ENCODE data around the gene DNMT1. TPM values are rescaled to one million over a fixed set of nuclear protein-coding genes. Genes with fewer than 3 reads are reported as not detected.

The DNMT1 gene
- total RNA-seq, 2 donors from 2014 or later = 163 to 189 TPM

DNA sequence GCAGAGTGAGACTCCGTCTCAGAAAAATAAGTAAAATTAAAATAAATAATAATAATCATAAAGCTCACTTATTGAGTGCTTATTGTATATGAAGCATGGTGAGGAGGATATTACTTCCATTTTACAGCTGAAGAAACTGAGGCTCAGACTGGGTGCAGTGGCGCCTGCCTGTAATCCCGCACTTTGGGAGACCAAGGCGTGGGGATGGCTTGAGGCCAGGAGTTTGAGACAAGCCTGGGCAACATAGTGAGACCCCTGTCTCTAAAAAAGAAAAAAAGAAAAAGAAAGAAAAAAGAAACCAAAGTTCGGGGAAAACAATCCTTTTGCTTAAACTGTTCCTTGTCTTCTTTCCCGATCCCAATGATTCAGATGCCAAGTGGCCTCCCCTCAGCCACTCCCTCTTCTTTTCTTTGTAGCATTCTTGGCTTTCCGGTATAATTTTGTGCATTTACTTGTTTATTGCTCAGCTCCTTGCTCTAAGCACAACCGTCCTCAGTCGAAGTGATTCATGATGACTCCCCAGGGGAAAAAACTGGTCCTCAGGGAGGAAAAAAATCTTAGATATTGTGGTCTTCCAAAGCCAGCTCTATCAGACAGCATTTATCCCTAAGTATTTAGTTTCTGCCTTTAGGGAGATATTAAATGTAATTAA is 74.1 kb downstream of the DNMT1 start:
- no peak overlapping the region for H3K4me3 Mint-ChIP-seq
- H3K36me3 Mint-ChIP-seq (ENCODE audit: low read depth) = peaks cover 21% of the 10 kb centered on the region
- Histone ChIP-seq H3K27ac (ENCODE audit: low read depth, low read length) (no peak overlapping the region), H3K4me3 (ENCODE audit: low read length) (no peak overlapping the region), H3K36me3 (ENCODE audit: control insufficient read depth, insufficient read depth, low read length) (peaks cover 26% of the 10 kb centered on the region), H3K27me3 (ENCODE audit: control insufficient read depth, insufficient read depth, low read length, poor library complexity, severe bottlenecking) (no peaks in the 10 kb centered on the region), H3K4me1 (ENCODE audit: control insufficient read depth, insufficient read depth, low read length) (no peaks in the 10 kb centered on the region), H3K9me3 (ENCODE audit: control insufficient read depth, low read length) (no peaks in the 10 kb centered on the region), H3K9ac (ENCODE audit: extremely low read depth, low read length, poor library complexity, severe bottlenecking) (no peak overlapping the region)
- TF ChIP-seq, protein P1, sequence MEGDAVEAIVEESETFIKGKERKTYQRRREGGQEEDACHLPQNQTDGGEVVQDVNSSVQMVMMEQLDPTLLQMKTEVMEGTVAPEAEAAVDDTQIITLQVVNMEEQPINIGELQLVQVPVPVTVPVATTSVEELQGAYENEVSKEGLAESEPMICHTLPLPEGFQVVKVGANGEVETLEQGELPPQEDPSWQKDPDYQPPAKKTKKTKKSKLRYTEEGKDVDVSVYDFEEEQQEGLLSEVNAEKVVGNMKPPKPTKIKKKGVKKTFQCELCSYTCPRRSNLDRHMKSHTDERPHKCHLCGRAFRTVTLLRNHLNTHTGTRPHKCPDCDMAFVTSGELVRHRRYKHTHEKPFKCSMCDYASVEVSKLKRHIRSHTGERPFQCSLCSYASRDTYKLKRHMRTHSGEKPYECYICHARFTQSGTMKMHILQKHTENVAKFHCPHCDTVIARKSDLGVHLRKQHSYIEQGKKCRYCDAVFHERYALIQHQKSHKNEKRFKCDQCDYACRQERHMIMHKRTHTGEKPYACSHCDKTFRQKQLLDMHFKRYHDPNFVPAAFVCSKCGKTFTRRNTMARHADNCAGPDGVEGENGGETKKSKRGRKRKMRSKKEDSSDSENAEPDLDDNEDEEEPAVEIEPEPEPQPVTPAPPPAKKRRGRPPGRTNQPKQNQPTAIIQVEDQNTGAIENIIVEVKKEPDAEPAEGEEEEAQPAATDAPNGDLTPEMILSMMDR (conservative IDR thresholded peaks at IDR 0.05) = no peak
- no peaks in the 10 kb centered on the region for H3K4me1 Mint-ChIP-seq
- no peak overlapping the region for H3K27ac Mint-ChIP-seq
- no peak for DNase-seq
- 86 to 94% methylated on average over 6 to 8 of the region's 9 CpGs for WGBS, 2 experiments (ENCODE audit: insufficient coverage in 1 of 2, insufficient read length in 1 of 2)
- H3K9me3 Mint-ChIP-seq = peaks cover 4% of the 10 kb centered on the region
- no peaks in the 10 kb centered on the region for H3K27me3 Mint-ChIP-seq (ENCODE audit: insufficient read depth)

DNA sequence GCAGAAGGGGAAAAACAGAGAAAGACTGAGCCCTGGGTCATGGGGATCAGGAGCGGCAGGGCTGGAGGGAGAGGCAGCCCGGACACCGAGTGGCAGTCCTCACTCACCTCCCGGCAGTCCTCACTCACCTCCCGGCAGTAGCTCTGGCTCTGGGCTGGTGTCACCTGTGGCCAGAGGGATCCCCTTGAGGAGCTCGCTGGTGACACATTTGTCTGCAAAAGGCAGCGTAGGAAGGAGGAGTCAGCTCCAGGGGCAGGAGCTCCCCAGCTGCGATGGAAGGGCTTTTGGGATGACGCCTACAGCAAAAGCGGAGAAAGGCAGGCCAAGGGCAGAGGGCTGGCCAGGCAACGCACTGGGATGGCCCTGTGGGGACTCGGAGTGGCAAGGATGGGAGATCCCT is 75.8 kb downstream of the DNMT1 start:
- Histone ChIP-seq H3K4me1 (ENCODE audit: control insufficient read depth, insufficient read depth, low read length) (no peaks in the 10 kb centered on the region), H3K9me3 (ENCODE audit: control insufficient read depth, low read length) (no peaks in the 10 kb centered on the region), H3K9ac (ENCODE audit: extremely low read depth, low read length, poor library complexity, severe bottlenecking) (peak overlapping the region; percentile 93), H3K27ac (ENCODE audit: low read depth, low read length) (no peak overlapping the region), H3K27me3 (ENCODE audit: control insufficient read depth, insufficient read depth, low read length, poor library complexity, severe bottlenecking) (no peaks in the 10 kb centered on the region), H3K36me3 (ENCODE audit: control insufficient read depth, insufficient read depth, low read length) (peaks cover 22% of the 10 kb centered on the region), H3K4me3 (ENCODE audit: low read length) (peak overlapping the region; percentile 95)
- Mint-ChIP-seq H3K27me3 (ENCODE audit: insufficient read depth) (no peaks in the 10 kb centered on the region), H3K4me1 (no peaks in the 10 kb centered on the region), H3K27ac (peak overlapping the region; percentile 95), H3K4me3 (peak overlapping the region; percentile 93), H3K9me3 (no peaks in the 10 kb centered on the region), H3K36me3 (ENCODE audit: low read depth) (peaks cover 23% of the 10 kb centered on the region)
- WGBS, 2 experiments (ENCODE audit: insufficient coverage in 1 of 2, insufficient read length in 1 of 2) = 37 to 51% methylated on average over 9 to 12 of the region's 12 CpGs
- DNase-seq = no peak
- TF ChIP-seq, protein P1 (conservative IDR thresholded peaks at IDR 0.05) = no peak

DNA sequence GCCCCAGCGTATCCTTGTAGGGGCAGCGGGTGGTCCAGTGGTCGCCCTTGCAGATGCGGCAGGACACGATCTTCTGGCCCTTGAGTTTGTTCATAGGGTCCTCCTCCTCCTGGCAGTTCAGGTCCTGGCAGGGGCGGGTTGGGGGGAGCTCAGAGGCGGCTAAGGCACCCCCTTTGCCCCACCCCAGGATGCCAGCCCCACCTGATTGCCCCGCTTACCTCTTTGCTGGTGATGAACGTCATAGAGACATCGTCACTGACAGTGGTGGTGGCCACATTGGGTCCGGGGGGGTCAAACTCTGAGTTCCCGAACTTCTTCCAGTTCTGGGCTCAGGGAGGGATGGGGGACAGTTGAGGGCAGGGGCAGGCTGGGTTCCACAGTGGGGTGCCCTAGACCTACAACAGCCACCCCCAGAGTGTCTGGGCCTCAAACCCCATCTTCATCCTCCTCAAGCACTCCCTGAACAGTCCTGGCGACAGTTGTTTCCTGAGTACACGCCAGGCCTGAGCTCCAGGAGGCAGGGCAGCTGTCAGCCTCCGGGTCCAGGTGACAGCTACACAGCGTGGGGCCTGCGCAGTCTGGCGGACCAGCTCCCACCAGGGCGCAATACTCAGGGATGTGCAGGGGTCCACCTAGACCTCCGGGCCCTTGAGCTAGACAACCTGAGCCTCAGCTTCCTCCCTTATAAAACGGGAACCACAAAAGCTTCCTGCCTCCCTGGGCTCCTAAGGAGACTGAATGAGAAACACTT is 77.7 kb downstream of the DNMT1 start:
- Histone ChIP-seq H3K4me3 (ENCODE audit: low read length) (no peak overlapping the region), H3K4me1 (ENCODE audit: control insufficient read depth, insufficient read depth, low read length) (no peaks in the 10 kb centered on the region), H3K9ac (ENCODE audit: extremely low read depth, low read length, poor library complexity, severe bottlenecking) (no peak overlapping the region), H3K27ac (ENCODE audit: low read depth, low read length) (no peak overlapping the region), H3K36me3 (ENCODE audit: control insufficient read depth, insufficient read depth, low read length) (peaks cover 25% of the 10 kb centered on the region), H3K27me3 (ENCODE audit: control insufficient read depth, insufficient read depth, low read length, poor library complexity, severe bottlenecking) (no peaks in the 10 kb centered on the region), H3K9me3 (ENCODE audit: control insufficient read depth, low read length) (no peaks in the 10 kb centered on the region)
- WGBS, 2 experiments (ENCODE audit: insufficient coverage in 1 of 2, insufficient read length in 1 of 2) = 94 to 98% methylated on average over 14 to 21 of the region's 21 CpGs
- H3K9me3 Mint-ChIP-seq = no peaks in the 10 kb centered on the region
- no peak overlapping the region for H3K27ac Mint-ChIP-seq
- H3K27me3 Mint-ChIP-seq (ENCODE audit: insufficient read depth) = no peaks in the 10 kb centered on the region
- no peak overlapping the region for H3K4me3 Mint-ChIP-seq
- peaks cover 23% of the 10 kb centered on the region for H3K36me3 Mint-ChIP-seq (ENCODE audit: low read depth)
- no peak for DNase-seq
- no peaks in the 10 kb centered on the region for H3K4me1 Mint-ChIP-seq
- TF ChIP-seq, protein P1 (conservative IDR thresholded peaks at IDR 0.05) = no peak
